ENCODE data around the gene ID2.

GRCh38 chr2:8701681-8702379, 20.0 kb downstream of the ID2 start:
- TF ChIP-seq CTCF (IDR thresholded peaks at IDR 0.05; ENCODE audit: poor library complexity, severe bottlenecking) (no peak), RAD21 (conservative IDR thresholded peaks at IDR 0.05) (no peak), REST (IDR thresholded peaks at IDR 0.05; ENCODE audit: borderline replicate concordance) (no peak)

All from neural cell (in vitro differentiated cells).